H1 (cell line): Measurements from ENCODE around the gene KRABD2.

ENCODE experiments used
- CTCF ChIA-PET: fragments of 300-600 bp; sonication (Branson Sonifier 250); formaldehyde crosslinking; loops from one replicate; lab custom pipeline; 2021; ENCODE audit not compliant: partially characterized antibody; lab: Charles Lee
- POLR2A ChIA-PET: fragments of 300-600 bp; sonication (Branson Sonifier 250); formaldehyde crosslinking; loops from one replicate; lab custom pipeline; 2021; ENCODE audit warnings: inconsistent platforms; ENCODE audit not compliant: partially characterized antibody; lab: Charles Lee
- DNase-seq, 2 experiments: peaks; one replicate each; pipeline versions ENCODE4 v3.0.0 to v3.0.0-alpha.2; 2010 to 2022; ENCODE audit warnings: low spot score in 2 of 2, low read depth in 1 of 2, mixed read lengths in 1 of 2
- FAIRE-seq: peaks from 2 replicates; lab custom pipeline; 2011; peaks lifted over from hg19 to GRCh38; lab: Jason Lieb, UNC
- H2AFZ ChIP-seq: 2 replicates; pipeline ENCODE4 v1.8.1; 2012; ENCODE audit warnings: low read length, inconsistent platforms
- H2AK5ac ChIP-seq: 2 replicates; pipeline ENCODE4 v1.6.1; 2013; ENCODE audit warnings: low read depth, low read length
- H2BK120ac ChIP-seq: replicated peaks from 2 replicates; pipeline ENCODE3; 2013; ENCODE audit warnings: low read depth, low read length, inconsistent platforms
- H2BK12ac ChIP-seq: 2 replicates; pipeline ENCODE4 v1.6.1; 2013; ENCODE audit warnings: low read depth, low read length
- H2BK15ac ChIP-seq: 2 replicates; pipeline ENCODE4 v1.6.1; 2013; ENCODE audit warnings: low read length
- H2BK20ac ChIP-seq: 2 replicates; pipeline ENCODE4 v1.6.1; 2013; ENCODE audit warnings: low read length
- H2BK5ac ChIP-seq: 2 replicates; pipeline ENCODE4 v1.6.1; 2013; ENCODE audit warnings: low read depth, low read length
- H3K14ac ChIP-seq: 2 replicates; pipeline ENCODE4 v1.6.1; 2013; ENCODE audit warnings: inconsistent platforms; ENCODE audit not compliant: insufficient read length
- H3K18ac ChIP-seq: 2 replicates; pipeline ENCODE4 v1.6.1; 2013; ENCODE audit warnings: low read length; ENCODE audit errors: extremely low read depth
- H3K23ac ChIP-seq: 2 replicates; pipeline ENCODE4 v1.6.1; 2013; ENCODE audit warnings: inconsistent platforms; ENCODE audit not compliant: insufficient read length
- H3K23me2 ChIP-seq: 2 replicates; pipeline ENCODE4 v1.6.1; 2013; ENCODE audit warnings: low read depth, low read length
- H3K27ac ChIP-seq: 2 replicates; pipeline ENCODE4 v1.6.1; 2011; ENCODE audit warnings: low read depth, low read length, inconsistent platforms
- H3K27me3 ChIP-seq, 4 experiments: replicated peaks in 1 of 4; 1 replicate in 1 of 4; 2 replicates in 3 of 4; pipeline versions ENCODE4 v1.6.1 to v1.8.1; 2011 to 2013; ENCODE audit warnings: low read length in 3 of 4, mild to moderate bottlenecking in 3 of 4, inconsistent platforms in 2 of 4, mixed read lengths in 2 of 4, moderate library complexity in 1 of 4; ENCODE audit not compliant: control insufficient read depth in 3 of 4, insufficient read depth in 3 of 4; ENCODE audit errors: extremely low read depth in 1 of 4
- H3K36me3 ChIP-seq, 4 experiments: 2 replicates each; pipeline versions ENCODE4 v1.6.1 to v1.8.1; 2011 to 2013; ENCODE audit warnings: mild to moderate bottlenecking in 4 of 4, low read length in 3 of 4, moderate library complexity in 2 of 4, control low read depth in 1 of 4, inconsistent platforms in 1 of 4; ENCODE audit not compliant: insufficient read depth in 4 of 4, control insufficient read depth in 2 of 4
- H3K4ac ChIP-seq: replicated peaks from 2 replicates; pipeline ENCODE3; 2013; ENCODE audit warnings: low read length, low read depth, mixed read lengths, inconsistent platforms; ENCODE audit not compliant: insufficient read length
- H3K4me1 ChIP-seq, 4 experiments: replicated peaks in 1 of 4; 1 replicate in 1 of 4; 2 replicates in 3 of 4; pipeline versions ENCODE4 v1.6.1 to v1.8.1; 2011 to 2013; ENCODE audit warnings: low read length in 3 of 4, inconsistent platforms in 2 of 4, mixed read lengths in 1 of 4; ENCODE audit not compliant: insufficient read depth in 4 of 4, control insufficient read depth in 3 of 4
- H3K4me2 ChIP-seq, 2 experiments: 2 replicates each; pipeline versions ENCODE4 v1.6.1 to v1.8.1; 2011 to 2013; ENCODE audit warnings: low read depth in 2 of 2, low read length in 2 of 2, control low read depth in 1 of 2, inconsistent platforms in 1 of 2, mild to moderate bottlenecking in 1 of 2; ENCODE audit not compliant: insufficient read depth in 1 of 2
- H3K4me3 ChIP-seq, 4 experiments: fragments of 200-600, 300-600 bp in 1 of 4; sonication (generic), shearing (Covaris generic), sonication (Bioruptor Twin) in 1 of 4; 2 replicates each; pipeline versions ENCODE4 v1.5.1 to v1.8.1; 2011 to 2016; ENCODE audit warnings: low read length in 4 of 4, low read depth in 3 of 4, control low read depth in 2 of 4, inconsistent platforms in 2 of 4, mild to moderate bottlenecking in 2 of 4, mixed read lengths in 1 of 4, moderate library complexity in 1 of 4; ENCODE audit not compliant: insufficient read depth in 2 of 4; ENCODE audit errors: extremely low read depth in 1 of 4
- H3K56ac ChIP-seq: replicated peaks from 2 replicates; pipeline ENCODE3; 2013; ENCODE audit warnings: low read depth, mild to moderate bottlenecking, mixed read lengths, low read length, inconsistent platforms; ENCODE audit not compliant: insufficient read length
- H3K79me1 ChIP-seq: 2 replicates; pipeline ENCODE4 v1.6.1; 2013; ENCODE audit warnings: low read depth, low read length, control low read depth
- H3K79me2 ChIP-seq, 2 experiments: 2 replicates each; pipeline versions ENCODE4 v1.6.1 to v1.8.1; 2012 to 2013; ENCODE audit warnings: low read length in 2 of 2, mild to moderate bottlenecking in 2 of 2, inconsistent platforms in 1 of 2; ENCODE audit not compliant: insufficient read depth in 2 of 2, control insufficient read depth in 1 of 2
- H3K9ac ChIP-seq, 4 experiments: replicated peaks in 1 of 4; 1 replicate in 1 of 4; 2 replicates in 3 of 4; pipeline versions ENCODE4 v1.6.1 to v1.8.1; 2011 to 2013; ENCODE audit warnings: low read depth in 3 of 4, low read length in 3 of 4, control low read depth in 2 of 4, mild to moderate bottlenecking in 2 of 4, moderate library complexity in 2 of 4, inconsistent platforms in 1 of 4; ENCODE audit errors: extremely low read depth in 1 of 4
- H3K9me3 ChIP-seq, 2 experiments: 2 replicates each; pipeline versions ENCODE4 v1.6.1 to v1.8.1; 2012 to 2013; ENCODE audit warnings: mild to moderate bottlenecking in 2 of 2, moderate library complexity in 2 of 2, control low read depth in 1 of 2, inconsistent platforms in 1 of 2, low read depth in 1 of 2, low read length in 1 of 2, mixed read lengths in 1 of 2; ENCODE audit not compliant: insufficient read depth in 2 of 2
- H4K20me1 ChIP-seq, 2 experiments: replicated peaks in 1 of 2; 2 replicates each; pipeline versions ENCODE3 to v1.8.1; 2011 to 2013; ENCODE audit warnings: inconsistent platforms in 2 of 2, low read length in 2 of 2, mild to moderate bottlenecking in 1 of 2; ENCODE audit not compliant: insufficient read depth in 2 of 2, control insufficient read depth in 1 of 2
- H4K5ac ChIP-seq: 2 replicates; pipeline ENCODE4 v1.6.1; 2013; ENCODE audit warnings: low read length, low read depth, mixed read lengths, inconsistent platforms; ENCODE audit not compliant: insufficient read length
- H4K8ac ChIP-seq: 2 replicates; pipeline ENCODE4 v1.8.0; 2013; ENCODE audit warnings: mild to moderate bottlenecking, moderate library complexity, low read length, inconsistent platforms; ENCODE audit not compliant: insufficient read depth; ENCODE audit errors: extremely low read depth
- H4K91ac ChIP-seq: replicated peaks from 2 replicates; pipeline ENCODE3; 2013; ENCODE audit warnings: low read length, mixed read lengths, inconsistent platforms; ENCODE audit not compliant: insufficient read length
- CBX5 ChIP-seq: fragments of 300-800, 300-1000 bp; sonication (generic); IDR thresholded peaks from 2 replicates; pipeline ENCODE4 v1.7.1; 2016; ENCODE audit warnings: antibody characterized with exemption, low read length, low read depth
- CEBPB ChIP-seq: IDR thresholded peaks from 2 replicates; pipeline ENCODE4 v1.6.1; 2012; ENCODE audit warnings: low read depth, low read length
- JUN ChIP-seq: IDR thresholded peaks from 2 replicates; pipeline ENCODE4 v1.6.1; 2011; ENCODE audit warnings: low read depth, mild to moderate bottlenecking, improper control_type of control experiment, low read length
- POLR2AphosphoS5 ChIP-seq: IDR thresholded peaks from 2 replicates; pipeline ENCODE4 v1.6.1; 2011; ENCODE audit warnings: low read depth, low read length
- RBBP5 ChIP-seq: IDR thresholded peaks from 2 replicates; pipeline ENCODE4 v1.7.1; 2012; ENCODE audit warnings: low read depth, mild to moderate bottlenecking, inconsistent platforms, low read length, moderate library complexity, borderline replicate concordance
- TAF7 ChIP-seq: optimal IDR thresholded peaks from 2 replicates; pipeline ENCODE3; 2011; ENCODE audit warnings: low read depth, mild to moderate bottlenecking, inconsistent platforms, low read length, moderate library complexity, borderline replicate concordance
- TCF12 ChIP-seq: IDR thresholded peaks from 2 replicates; pipeline ENCODE4 v1.6.1; 2011; ENCODE audit warnings: low read depth, mild to moderate bottlenecking, low read length
- YY1 ChIP-seq: IDR thresholded peaks from 2 replicates; pipeline ENCODE4 v1.6.1; 2011; ENCODE audit warnings: low read depth, mild to moderate bottlenecking, low read length
- WGBS, 2 experiments: shearing (Covaris generic) in 1 of 2; methylation state at CpG; one replicate each; pipeline versions ENCODE4 v1.1.6 to v1.1.7; 2013 to 2015; ENCODE audit warnings: low lambda C conversion rate in 2 of 2, mixed read lengths in 2 of 2, inconsistent platforms in 1 of 2, low coverage in 1 of 2, missing lambda C conversion rate in 1 of 2; ENCODE audit not compliant: insufficient replicate concordance in 2 of 2, insufficient coverage in 1 of 2, insufficient read length in 1 of 2; ENCODE audit errors: extremely low coverage in 1 of 2, missing lambda C conversion rate in 1 of 2; 5-methylcytosine and 5-hydroxymethylcytosine counted together
- TF ChIP-seq, protein P1 (sequence below): IDR thresholded peaks from 2 replicates; pipeline ENCODE4 v1.6.1; 2011; ENCODE audit warnings: low read length, improper control_type of control experiment

Gene KRABD2

DNA sequence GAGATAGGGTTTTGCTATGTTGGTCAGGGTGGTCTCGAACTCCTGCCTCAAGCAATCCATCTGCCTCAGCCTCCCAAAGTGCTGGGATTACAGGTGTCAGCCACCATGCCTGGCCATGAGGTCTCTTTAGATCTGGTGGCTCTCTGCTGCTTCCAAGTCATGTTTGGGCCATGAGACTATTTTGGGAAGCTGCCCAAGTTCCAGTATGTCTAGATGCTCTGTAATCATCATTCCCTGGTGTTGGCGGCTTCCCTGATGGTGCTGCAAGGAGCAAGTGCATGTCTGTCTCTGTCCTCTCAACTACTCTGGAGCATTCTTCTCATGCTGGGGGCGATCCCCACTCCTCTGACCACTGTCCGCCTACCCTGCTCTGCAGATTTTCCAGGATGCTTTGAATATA, 43.2 kb downstream of the KRABD2 start:
- POLR2A ChIA-PET, result interaction anchor here (1.3 to 1.7 kb wide), 2 partner anchors 8 to 17 kb away, joined by 4 to 5 read pairs; no protein-coding TSS in a partner anchor
- H2BK120ac ChIP-seq, result no peak overlapping the region
- 0 out of 7 replicates have a peak, but pooled peaks cover 0 to under 1% (median 0%) of the 10 kb centered on the region in 4 experiments for H3K27me3 ChIP-seq
- no peak for DNase-seq
- H3K4ac ChIP-seq, result no peak overlapping the region
- no peak overlapping the region for H2AFZ ChIP-seq
- no peak overlapping the region for H3K27ac ChIP-seq
- no peaks in the 10 kb centered on the region for H3K23me2 ChIP-seq
- no peak overlapping the region for H3K9ac ChIP-seq
- no peak overlapping the region for H2BK20ac ChIP-seq
- H3K4me1 ChIP-seq, result peaks cover 0 to 7% (median 1%) of the 10 kb centered on the region in 4 experiments; a peak in 5 of 7 replicates
- no peak overlapping the region for H3K18ac ChIP-seq
- H4K5ac ChIP-seq, result no peak overlapping the region
- H4K8ac ChIP-seq, result no peak overlapping the region; the same call in 1 of the 2 replicates
- no peak overlapping the region for H3K14ac ChIP-seq
- H3K9me3 ChIP-seq, result no peaks in the 10 kb centered on the region
- FAIRE-seq, result no peak
- no peak overlapping the region for H3K4me2 ChIP-seq
- no peaks in the 10 kb centered on the region for H3K79me1 ChIP-seq
- no peak overlapping the region for H4K91ac ChIP-seq
- no peaks in the 10 kb centered on the region for H3K36me3 ChIP-seq
- H4K20me1 ChIP-seq, result no peaks in the 10 kb centered on the region
- no peak overlapping the region for H2BK12ac ChIP-seq
- no peak overlapping the region for H3K4me3 ChIP-seq
- H2BK15ac ChIP-seq, result no peak overlapping the region
- CTCF ChIA-PET, result interaction anchor here (1.4 kb wide), 1 partner anchor 28 kb away, joined by 3 read pairs; no protein-coding TSS in a partner anchor
- H2AK5ac ChIP-seq, result no peak overlapping the region
- no peak overlapping the region for H3K23ac ChIP-seq
- no peak overlapping the region for H2BK5ac ChIP-seq
- no peak for TF ChIP-seq JUN
- TF ChIP-seq TAF7, result no peak
- no peak for TF ChIP-seq CBX5
- TF ChIP-seq, protein P1, sequence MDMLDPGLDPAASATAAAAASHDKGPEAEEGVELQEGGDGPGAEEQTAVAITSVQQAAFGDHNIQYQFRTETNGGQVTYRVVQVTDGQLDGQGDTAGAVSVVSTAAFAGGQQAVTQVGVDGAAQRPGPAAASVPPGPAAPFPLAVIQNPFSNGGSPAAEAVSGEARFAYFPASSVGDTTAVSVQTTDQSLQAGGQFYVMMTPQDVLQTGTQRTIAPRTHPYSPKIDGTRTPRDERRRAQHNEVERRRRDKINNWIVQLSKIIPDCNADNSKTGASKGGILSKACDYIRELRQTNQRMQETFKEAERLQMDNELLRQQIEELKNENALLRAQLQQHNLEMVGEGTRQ, result no peak
- no peak for TF ChIP-seq POLR2AphosphoS5
- TF ChIP-seq RBBP5, result no peak
- no peak for TF ChIP-seq TCF12
- no peak for TF ChIP-seq CEBPB
- no peak for TF ChIP-seq YY1
- H3K56ac ChIP-seq, result no peak overlapping the region
- no peaks in the 10 kb centered on the region for H3K79me2 ChIP-seq
- WGBS, 2 experiments, result 92% methylated on average over 4 of the region's 4 CpGs; no CpG with 5 or more reads in 1 of the 2 experiments
